Fibroblast of lung (primary cell): ENCODE results near the gene LRRC61. TPM values are rescaled to one million over a fixed set of nuclear protein-coding genes. Genes with fewer than 3 reads are reported as not detected.
"Not testable (repeated sequence)": the region's sequence is repeated elsewhere in the genome, so short reads cannot be mapped to it uniquely, and the experiment has no call there.

Experiments used
- DNase-seq, 2 donors: peaks; one replicate each; pipeline versions ENCODE4 v3.0.0 to v3.0.0-alpha.2; 2010; ENCODE audit warnings: low read depth in 2 of 2
- H2AFZ ChIP-seq: 2 replicates; pipeline ENCODE4 v1.5.1; 2012; ENCODE audit warnings: low read length, control low read depth, inconsistent platforms
- H3K27ac ChIP-seq: 2 replicates; pipeline ENCODE4 v1.5.1; 2011; ENCODE audit warnings: low read length, control low read depth; ENCODE audit not compliant: insufficient read depth
- H3K27me3 ChIP-seq: 2 replicates; pipeline ENCODE4 v1.5.1; 2011; ENCODE audit warnings: mild to moderate bottlenecking, low read length; ENCODE audit not compliant: control insufficient read depth, insufficient read depth
- H3K36me3 ChIP-seq: 2 replicates; pipeline ENCODE4 v1.5.1; 2011; ENCODE audit warnings: low read length; ENCODE audit not compliant: control insufficient read depth, insufficient read depth
- H3K4me1 ChIP-seq: 2 replicates; pipeline ENCODE4 v1.5.1; 2011; ENCODE audit warnings: low read length; ENCODE audit not compliant: control insufficient read depth, insufficient read depth; ENCODE audit errors: extremely low read depth
- H3K4me2 ChIP-seq: 2 replicates; pipeline ENCODE4 v1.5.1; 2011; ENCODE audit warnings: low read length, control low read depth; ENCODE audit not compliant: insufficient read depth; ENCODE audit errors: extremely low read depth
- H3K4me3 ChIP-seq, 4 experiments: fragments of 200-600 bp in 1 of 4; sonication (generic) in 1 of 4; replicated peaks in 1 of 4; 2 replicates each; pipeline ENCODE4 v1.5.1; 2011 to 2016; ENCODE audit warnings: low read length in 4 of 4, low read depth in 3 of 4, mild to moderate bottlenecking in 3 of 4, control low read depth in 2 of 4, inconsistent platforms in 1 of 4, mixed read lengths in 1 of 4; ENCODE audit not compliant: insufficient read depth in 1 of 4; ENCODE audit errors: control extremely low read depth in 1 of 4
- H3K79me2 ChIP-seq: 2 replicates; pipeline ENCODE4 v1.5.1; 2012; ENCODE audit warnings: mild to moderate bottlenecking, low read length, inconsistent platforms; ENCODE audit not compliant: control insufficient read depth, insufficient read depth
- H3K9ac ChIP-seq: 2 replicates; pipeline ENCODE4 v1.5.1; 2011; ENCODE audit warnings: mild to moderate bottlenecking, low read length, control low read depth; ENCODE audit not compliant: insufficient read depth
- H3K9me3 ChIP-seq: 2 replicates; pipeline ENCODE4 v1.5.1; 2012; ENCODE audit warnings: low read depth, low read length; ENCODE audit not compliant: control insufficient read depth, insufficient read depth
- H4K20me1 ChIP-seq: 2 replicates; pipeline ENCODE4 v1.5.1; 2011; ENCODE audit warnings: low read length; ENCODE audit not compliant: control insufficient read depth, insufficient read depth; ENCODE audit errors: extremely low read depth
- CTCF ChIP-seq, 2 donors: IDR thresholded peaks in 1 of 2; conservative IDR thresholded peaks in 1 of 2; 1 replicate in 1 of 2; 2 replicates in 1 of 2; pipeline ENCODE4 v1.5.1; 2011 to 2012; ENCODE audit warnings: low read length in 2 of 2, control low read depth in 1 of 2, inconsistent platforms in 1 of 2, low read depth in 1 of 2, mild to moderate bottlenecking in 1 of 2
- EZH2 ChIP-seq: IDR thresholded peaks from 2 replicates; pipeline ENCODE4 v1.5.1; 2012; ENCODE audit warnings: low read length, control low read depth, mild to moderate bottlenecking; ENCODE audit errors: missing control alignments
- polyA minus RNA-seq: library from RNA; depleted of rRNA, polyadenylated mRNA; stranded (reverse); fragments of >200 nt; gene quantifications from 2 replicates; pipeline ENCODE4 v1.2.3, GENCODE V29; 2011; ENCODE audit warnings: low replicate concordance
- polyA plus RNA-seq, 2 donors: library from polyadenylated mRNA; depleted of rRNA in 1 of 2; stranded (reverse) in 1 of 2; unstranded in 1 of 2; fragments of >200 nt; gene quantifications; 2 replicates each; pipeline ENCODE4 v1.2.1, GENCODE V29; 2011 to 2012; ENCODE audit warnings: missing spikeins in 1 of 2
- total RNA-seq: library from RNA; depleted of rRNA; stranded (reverse); fragments of >200 nt; gene quantifications from 2 replicates; pipeline ENCODE4 v1.2.1, GENCODE V29; 2014

Gene LRRC61
- total RNA-seq, result 0.33 and 1.0 TPM in 2 replicates
- 0.03 and 0.10 TPM in 2 replicates for polyA plus RNA-seq
- polyA plus RNA-seq (2012), result 0.08 TPM in 1 of 2 replicates, not detected in the other
- not detected in 2 replicates for polyA minus RNA-seq

- Histone ChIP-seq H3K27me3 (no peaks in the 10 kb centered on the region), H3K79me2 (no peaks in the 10 kb centered on the region), H3K9me3 (no peaks in the 10 kb centered on the region), H3K36me3 (no peaks in the 10 kb centered on the region), H3K27ac (no peak within 1 kb of the TSS), H4K20me1 (no peaks in the 10 kb centered on the region), H3K4me3 (peak within 1 kb of the TSS in 2 of 4 experiments; percentile 7 to 52), H3K4me1 (no peaks in the 10 kb centered on the region), H3K4me2 (peak within 1 kb of the TSS; percentile 25), H3K9ac (no peak within 1 kb of the TSS), H2AFZ (no peak within 1 kb of the TSS)
- DNase-seq, result peak in 1 of 2 donors; percentile 29
- TF ChIP-seq CTCF (conservative IDR thresholded peaks at IDR 0.05 in 1 of 2, IDR thresholded peaks at IDR 0.05 in 1 of 2; ENCODE audit: low read depth in 1 of 2, low read length in 2 of 2), result no peak
- no peak for TF ChIP-seq EZH2
Observed at GRCh38 chr7:150322833-150323681, at the start of gene LRRC61, which contains the start of gene ACTR3C. TSS of gene LRRC61 (plus strand) at chr7:150323355. CDS start at chr7:150336862, 13,507 bp downstream. TSS of gene ACTR3C (minus strand) at chr7:150323545. CDS start at chr7:150295296, 28,249 bp downstream.

- H3K4me1 ChIP-seq, H3K36me3 ChIP-seq, H3K9ac ChIP-seq, H3K27ac ChIP-seq, H2AFZ ChIP-seq, H3K4me2 ChIP-seq, H4K20me1 ChIP-seq, H3K79me2 ChIP-seq, H3K4me3 ChIP-seq, H3K9me3 ChIP-seq, H3K27me3 ChIP-seq: not testable (repeated sequence)
- TF ChIP-seq CTCF (conservative IDR thresholded peaks at IDR 0.05 in 1 of 2, IDR thresholded peaks at IDR 0.05 in 1 of 2; ENCODE audit: low read depth in 1 of 2, low read length in 2 of 2), result peak; percentile 45 to 62
- peak; percentile 5 to 26 for DNase-seq
Observed at GRCh38 chr7:150276132-150276695, 46.9 kb upstream of the LRRC61 start.

GRCh38 chr7:150278383-150278782 lies 44.8 kb upstream of the LRRC61 start:
- H2AFZ ChIP-seq, H3K4me3 ChIP-seq, H3K4me1 ChIP-seq, H3K79me2 ChIP-seq, H3K4me2 ChIP-seq, H3K9ac ChIP-seq, H4K20me1 ChIP-seq, H3K27ac ChIP-seq, H3K9me3 ChIP-seq, H3K36me3 ChIP-seq, DNase-seq, H3K27me3 ChIP-seq: not testable (repeated sequence)

- not testable (repeated sequence) for H3K36me3 ChIP-seq, H4K20me1 ChIP-seq, H3K27ac ChIP-seq, H3K79me2 ChIP-seq, H3K4me3 ChIP-seq, H3K4me1 ChIP-seq, H3K27me3 ChIP-seq, H3K9me3 ChIP-seq, H2AFZ ChIP-seq, DNase-seq, H3K9ac ChIP-seq, H3K4me2 ChIP-seq
Observed at GRCh38 chr7:150281681-150282403, 41.3 kb upstream of the LRRC61 start.

GRCh38 chr7:150283111-150283510 lies 40.0 kb upstream of the LRRC61 start:
- not testable (repeated sequence) for H2AFZ ChIP-seq, H3K9ac ChIP-seq, H3K36me3 ChIP-seq, H3K79me2 ChIP-seq, H3K4me3 ChIP-seq, H3K9me3 ChIP-seq, H3K4me1 ChIP-seq, DNase-seq, H4K20me1 ChIP-seq, H3K4me2 ChIP-seq, H3K27ac ChIP-seq, H3K27me3 ChIP-seq
